A673 (cell line): Measurements from ENCODE around the gene CDKN2B-AS1. TPM values are rescaled to one million over a fixed set of nuclear protein-coding genes. Genes with fewer than 3 reads are reported as not detected.

Source experiments
- BruUV-seq: library from RNA; stranded (reverse); fragments of 400-500 nt; replicated peaks from 2 replicates; lab custom pipeline; 2021; lab: Mats Ljungman, UMichigan
- CTCF ChIA-PET: fragments of 300-600 bp; sonication (Branson Sonifier 250); formaldehyde crosslinking; loops from one replicate; lab custom pipeline; 2022; ENCODE audit warnings: antibody characterized with exemption; lab: Charles Lee
- POLR2A ChIA-PET: fragments of 300-600 bp; sonication (Branson Sonifier 250); formaldehyde crosslinking; loops from one replicate; lab custom pipeline; 2022; ENCODE audit warnings: antibody characterized with exemption; ENCODE audit not compliant: low non-redundant PET; lab: Charles Lee
- DNase-seq: peaks from one replicate; pipeline ENCODE4 v3.0.0-alpha.2; 2015; ENCODE audit warnings: low spot score
- H3K27ac ChIP-seq: fragments of 200-600 bp; sonication (generic); 2 replicates; pipeline ENCODE4 v1.5.1; 2016; ENCODE audit warnings: mixed run types, low read depth, mild to moderate bottlenecking, mixed read lengths, antibody characterized with exemption, low read length; ENCODE audit not compliant: poor library complexity, severe bottlenecking
- H3K27me3 ChIP-seq: fragments of 200-600 bp; sonication (generic); replicated peaks from 2 replicates; pipeline ENCODE4 v1.6.1; 2017; ENCODE audit warnings: mixed run types, low read depth, mild to moderate bottlenecking, mixed read lengths, antibody characterized with exemption, low read length; ENCODE audit not compliant: insufficient read depth, poor library complexity
- H3K36me3 ChIP-seq: fragments of 200-600 bp; sonication (generic); 2 replicates; pipeline ENCODE4 v1.6.1; 2016; ENCODE audit warnings: mixed run types, mild to moderate bottlenecking, mixed read lengths, antibody characterized with exemption, low read length; ENCODE audit not compliant: insufficient read depth, poor library complexity, severe bottlenecking
- H3K4me1 ChIP-seq: fragments of 200-600 bp; sonication (generic); 2 replicates; pipeline ENCODE4 v1.6.1; 2017; ENCODE audit warnings: mixed run types, mild to moderate bottlenecking, mixed read lengths, antibody characterized with exemption, low read length; ENCODE audit not compliant: insufficient read depth, poor library complexity, severe bottlenecking
- H3K4me3 ChIP-seq: fragments of 200-600 bp; sonication (generic); 2 replicates; pipeline ENCODE4 v1.5.1; 2016; ENCODE audit warnings: low read depth, mixed run types, mild to moderate bottlenecking, mixed read lengths, low read length; ENCODE audit not compliant: poor library complexity, severe bottlenecking
- H3K9me3 ChIP-seq: fragments of 200-600 bp; sonication (generic); 2 replicates; pipeline ENCODE4 v1.6.1; 2016; ENCODE audit warnings: mixed run types, low read depth, mild to moderate bottlenecking, mixed read lengths, antibody characterized with exemption, low read length; ENCODE audit not compliant: poor library complexity, severe bottlenecking
- EZH2 ChIP-seq: fragments of 200-600 bp; sonication (generic); IDR thresholded peaks from 2 replicates; pipeline ENCODE4 v1.6.1; 2017; ENCODE audit warnings: borderline replicate concordance, low read depth, mild to moderate bottlenecking, mixed read lengths, antibody characterized with exemption, low read length; ENCODE audit not compliant: poor library complexity, severe bottlenecking
- intact Hi-C: fragments of 100-400 bp; cut with micrococcal nuclease; formaldehyde crosslinking; loops from one replicate; pipeline ENCODE4 v1.10.0; 2022; ENCODE audit not compliant: unreplicated experiment
- total RNA-seq: library from RNA; stranded (reverse); gene quantifications from 2 replicates; pipeline ENCODE4 v1.2.3, GENCODE V29; 2021
- TF ChIP-seq, protein P1 (sequence below): fragments of 300-800, 200-600 bp; sonication (generic); conservative IDR thresholded peaks from 2 replicates; pipeline ENCODE4 v1.5.1; 2017; ENCODE audit warnings: low read depth, mild to moderate bottlenecking, antibody characterized with exemption, low read length, moderate library complexity, mixed read lengths

CDKN2B-AS1 gene
- total RNA-seq, 1 experiment from 2014 or later = not detected

GRCh38 chr9:22119522-22120158 is 125.0 kb downstream of the CDKN2B-AS1 start:
- no peaks in the 10 kb centered on the region for H3K9me3 ChIP-seq
- BruUV-seq = no TSS peak
- H3K27me3 ChIP-seq = no peaks in the 10 kb centered on the region
- H3K36me3 ChIP-seq = no peaks in the 10 kb centered on the region
- H3K4me3 ChIP-seq = no peak overlapping the region
- POLR2A ChIA-PET = no interaction called here
- no peak for DNase-seq
- TF ChIP-seq, protein P1, sequence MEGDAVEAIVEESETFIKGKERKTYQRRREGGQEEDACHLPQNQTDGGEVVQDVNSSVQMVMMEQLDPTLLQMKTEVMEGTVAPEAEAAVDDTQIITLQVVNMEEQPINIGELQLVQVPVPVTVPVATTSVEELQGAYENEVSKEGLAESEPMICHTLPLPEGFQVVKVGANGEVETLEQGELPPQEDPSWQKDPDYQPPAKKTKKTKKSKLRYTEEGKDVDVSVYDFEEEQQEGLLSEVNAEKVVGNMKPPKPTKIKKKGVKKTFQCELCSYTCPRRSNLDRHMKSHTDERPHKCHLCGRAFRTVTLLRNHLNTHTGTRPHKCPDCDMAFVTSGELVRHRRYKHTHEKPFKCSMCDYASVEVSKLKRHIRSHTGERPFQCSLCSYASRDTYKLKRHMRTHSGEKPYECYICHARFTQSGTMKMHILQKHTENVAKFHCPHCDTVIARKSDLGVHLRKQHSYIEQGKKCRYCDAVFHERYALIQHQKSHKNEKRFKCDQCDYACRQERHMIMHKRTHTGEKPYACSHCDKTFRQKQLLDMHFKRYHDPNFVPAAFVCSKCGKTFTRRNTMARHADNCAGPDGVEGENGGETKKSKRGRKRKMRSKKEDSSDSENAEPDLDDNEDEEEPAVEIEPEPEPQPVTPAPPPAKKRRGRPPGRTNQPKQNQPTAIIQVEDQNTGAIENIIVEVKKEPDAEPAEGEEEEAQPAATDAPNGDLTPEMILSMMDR = no peak
- no peak for TF ChIP-seq EZH2
- no peak overlapping the region for H3K27ac ChIP-seq
- no peaks in the 10 kb centered on the region for H3K4me1 ChIP-seq
- CTCF ChIA-PET = no interaction called here
- intact Hi-C loops = no loop called here

DNA sequence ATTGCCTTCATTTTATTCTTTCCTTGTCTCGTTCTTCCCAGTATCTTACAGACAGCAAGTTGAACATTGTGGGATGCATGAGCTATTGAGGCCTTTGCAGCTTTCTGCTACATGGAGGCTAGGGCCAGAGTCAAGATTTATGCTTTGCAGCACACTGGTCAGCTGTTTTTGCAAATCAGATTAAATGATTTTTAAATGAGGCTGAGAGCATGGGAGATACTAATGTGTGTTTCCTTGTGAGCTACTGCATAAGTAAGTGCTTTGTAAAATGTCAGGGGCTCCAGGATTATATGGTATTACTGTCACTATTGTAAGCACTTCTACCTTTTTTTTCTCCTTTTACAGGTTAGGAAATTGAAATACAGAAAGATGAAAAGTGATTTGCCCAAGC is 125.6 kb downstream of the CDKN2B-AS1 start:
- intact Hi-C loops = no loop called here
- H3K4me1 ChIP-seq = no peaks in the 10 kb centered on the region
- ChIA-PET CTCF (no interaction called here), POLR2A (no interaction called here)
- no peak for DNase-seq
- H3K4me3 ChIP-seq = no peak overlapping the region
- H3K27ac ChIP-seq = no peak overlapping the region
- no peaks in the 10 kb centered on the region for H3K36me3 ChIP-seq
- no TSS peak for BruUV-seq
- H3K9me3 ChIP-seq = no peaks in the 10 kb centered on the region
- no peak for TF ChIP-seq EZH2
- TF ChIP-seq, protein P1 = no peak
- no peaks in the 10 kb centered on the region for H3K27me3 ChIP-seq

- Histone ChIP-seq H3K4me1 (no peaks in the 10 kb centered on the region), H3K27ac (no peak overlapping the region), H3K27me3 (no peaks in the 10 kb centered on the region), H3K4me3 (no peak overlapping the region), H3K9me3 (no peaks in the 10 kb centered on the region), H3K36me3 (no peaks in the 10 kb centered on the region)
- no TSS peak for BruUV-seq
- ChIA-PET CTCF (no interaction called here), POLR2A (no interaction called here)
- no peak for TF ChIP-seq EZH2
- TF ChIP-seq, protein P1 = no peak
- no peak for DNase-seq
- intact Hi-C loops = no loop called here
Measured at GRCh38 chr9:22120595-22120994, 126.0 kb downstream of the CDKN2B-AS1 start.
